GM10847 (cell line): ENCODE measurements around the gene FBXL17.

Source experiments
- POLR2A ChIP-seq: IDR thresholded peaks from 2 replicates; pipeline ENCODE4 v1.6.1; 2011; ENCODE audit not compliant: insufficient read length; ENCODE audit errors: extremely low read depth

The FBXL17 gene

GRCh38 chr5:108109059-108109458, 272.8 kb downstream of the FBXL17 start:
- no peak for TF ChIP-seq POLR2A

- no peak for TF ChIP-seq POLR2A
Measured at GRCh38 chr5:108104448-108104847, 277.4 kb downstream of the FBXL17 start.

- TF ChIP-seq POLR2A = no peak
Measured at GRCh38 chr5:108102463-108102862, 279.4 kb downstream of the FBXL17 start.

- no peak for TF ChIP-seq POLR2A
Measured at GRCh38 chr5:108101821-108102220, 280.1 kb downstream of the FBXL17 start.

- no peak for TF ChIP-seq POLR2A
Measured at GRCh38 chr5:108101130-108101529, 280.8 kb downstream of the FBXL17 start.

- TF ChIP-seq POLR2A = no peak
Measured at GRCh38 chr5:108094800-108095199, 287.1 kb downstream of the FBXL17 start.

- TF ChIP-seq POLR2A = no peak
Measured at GRCh38 chr5:108093186-108093585, 288.7 kb downstream of the FBXL17 start.

GRCh38 chr5:108090946-108091345, 291.0 kb downstream of the FBXL17 start:
- TF ChIP-seq POLR2A = no peak

- no peak for TF ChIP-seq POLR2A
Measured at GRCh38 chr5:108084105-108084504, 297.8 kb downstream of the FBXL17 start.

- TF ChIP-seq POLR2A = no peak
Measured at GRCh38 chr5:108083232-108083631, 298.7 kb downstream of the FBXL17 start.

GRCh38 chr5:108081707-108082106, 300.2 kb downstream of the FBXL17 start:
- no peak for TF ChIP-seq POLR2A

- TF ChIP-seq POLR2A = no peak
Measured at GRCh38 chr5:108079753-108080152, 302.1 kb downstream of the FBXL17 start.

- TF ChIP-seq POLR2A = no peak
Measured at GRCh38 chr5:108078882-108079281, 303.0 kb downstream of the FBXL17 start.

- no peak for TF ChIP-seq POLR2A
Measured at GRCh38 chr5:108078345-108078744, 303.6 kb downstream of the FBXL17 start.

GRCh38 chr5:108074626-108075025, 307.3 kb downstream of the FBXL17 start:
- TF ChIP-seq POLR2A = no peak

- no peak for TF ChIP-seq POLR2A
Measured at GRCh38 chr5:108064302-108064701, 317.6 kb downstream of the FBXL17 start.

GRCh38 chr5:108061941-108062340, 320.0 kb downstream of the FBXL17 start:
- no peak for TF ChIP-seq POLR2A

GRCh38 chr5:108060340-108060739, 321.6 kb downstream of the FBXL17 start:
- TF ChIP-seq POLR2A = no peak
